GM12878 (cell line): ENCODE results near the gene CCNL2. TPM values are rescaled to one million over a fixed set of nuclear protein-coding genes. Genes with fewer than 3 reads are reported as not detected.

Experiments
- ATF2 ChIP-seq: IDR thresholded peaks from 2 replicates; pipeline ENCODE4 v1.6.1; 2012; ENCODE audit warnings: low read length, inconsistent platforms
- BCL11A ChIP-seq: IDR thresholded peaks from 2 replicates; pipeline ENCODE4 v1.6.1; 2011; ENCODE audit warnings: low read depth, low read length
- CUX1 ChIP-seq: IDR thresholded peaks from 2 replicates; pipeline ENCODE4 v1.6.1; 2012; ENCODE audit warnings: improper control_type of control experiment, low read depth, low read length; ENCODE audit not compliant: insufficient replicate concordance
- JUNB ChIP-seq: IDR thresholded peaks from 2 replicates; pipeline ENCODE4 v1.6.1; 2016; ENCODE audit warnings: antibody characterized with exemption, mild to moderate bottlenecking
- MAX ChIP-seq: IDR thresholded peaks from 2 replicates; pipeline ENCODE4 v1.6.1; 2012; ENCODE audit warnings: low read depth, low read length, improper control_type of control experiment
- MXI1 ChIP-seq: fragments of 150-350 bp; IDR thresholded peaks from 2 replicates; pipeline ENCODE4 v1.6.1; 2011; ENCODE audit warnings: low read depth, mild to moderate bottlenecking, inconsistent platforms, low read length, improper control_type of control experiment
- PAX8 ChIP-seq: fragments of 450-650 bp; IDR thresholded peaks from 2 replicates; pipeline ENCODE4 v1.6.1; 2017; ENCODE audit warnings: mild to moderate bottlenecking, moderate library complexity
- POLR2A ChIP-seq: IDR thresholded peaks from 2 replicates; pipeline ENCODE4 v1.6.1; 2011; ENCODE audit warnings: low read depth, mild to moderate bottlenecking, low read length
- POLR2AphosphoS2 ChIP-seq: IDR thresholded peaks from 2 replicates; pipeline ENCODE4 v1.6.1; 2011; ENCODE audit warnings: low read depth, mild to moderate bottlenecking, low read length, improper control_type of control experiment, moderate library complexity
- RFX5 ChIP-seq: IDR thresholded peaks from 2 replicates; pipeline ENCODE4 v1.6.1; 2011; ENCODE audit warnings: low read depth, low read length, improper control_type of control experiment
- SIX5 ChIP-seq: IDR thresholded peaks from 2 replicates; pipeline ENCODE4 v1.6.1; 2011; ENCODE audit warnings: mild to moderate bottlenecking, low read depth, low read length, moderate library complexity; ENCODE audit not compliant: severe bottlenecking
- SP1 ChIP-seq: IDR thresholded peaks from one replicate; pipeline ENCODE4 v1.6.1; 2011; ENCODE audit warnings: low read depth, low read length
- SUPT20H ChIP-seq: IDR thresholded peaks from 2 replicates; pipeline ENCODE4 v1.6.1; 2011; ENCODE audit warnings: low read depth, mild to moderate bottlenecking, low read length, moderate library complexity, borderline replicate concordance; ENCODE audit not compliant: control insufficient read depth
- TARDBP ChIP-seq: IDR thresholded peaks from 2 replicates; pipeline ENCODE4 v1.6.1; 2016; ENCODE audit warnings: borderline replicate concordance
- USF2 ChIP-seq: IDR thresholded peaks from 2 replicates; pipeline ENCODE4 v1.6.1; 2011; ENCODE audit warnings: low read depth, low read length, improper control_type of control experiment, borderline replicate concordance
- ZBTB40 ChIP-seq: fragments of 450-650 bp; IDR thresholded peaks from 2 replicates; pipeline ENCODE4 v1.6.1; 2016; ENCODE audit warnings: mild to moderate bottlenecking, moderate library complexity, borderline replicate concordance
- polyA plus RNA-seq, 11 experiments: library from polyadenylated mRNA; depleted of rRNA in 4 of 11; unstranded in 6 of 11; stranded (reverse) in 5 of 11; fragments of >200 nt; fragmentation: Nextera tagmentation in 4 of 11; fragmentation: Illumina TruSeq in 1 of 11; extraction: Ambion mirVana in 4 of 11; extraction: Trizol in 1 of 11; gene quantifications; 1 replicate in 1 of 11; 2 replicates in 10 of 11; pipeline versions ENCODE4 v1.2.1 to v1.2.3, GENCODE V29; 2011 to 2016; ENCODE audit warnings: inconsistent platforms in 2 of 11, missing spikeins in 2 of 11, low read depth in 1 of 11
- total RNA-seq, 4 experiments: library from RNA; depleted of rRNA in 3 of 4; stranded (reverse); fragments of >200 nt in 3 of 4; fragmentation: Illumina TruSeq in 1 of 4; extraction: Trizol in 1 of 4; gene quantifications; 2 replicates each; pipeline versions ENCODE4 v1.2.1 to v1.2.3, GENCODE V29; 2013 to 2021
- TF ChIP-seq, protein P1 (sequence below): fragments of 450-650 bp; IDR thresholded peaks from 2 replicates; pipeline ENCODE4 v1.6.1; 2016; ENCODE audit warnings: mild to moderate bottlenecking

CCNL2 gene
- total and polyA plus RNA-seq, 10 of the 15 experiments (the other 5 are each of a cell fraction or from before 2014, with no cell fraction given) = 2.1 to 143 (median 101) TPM

DNA sequence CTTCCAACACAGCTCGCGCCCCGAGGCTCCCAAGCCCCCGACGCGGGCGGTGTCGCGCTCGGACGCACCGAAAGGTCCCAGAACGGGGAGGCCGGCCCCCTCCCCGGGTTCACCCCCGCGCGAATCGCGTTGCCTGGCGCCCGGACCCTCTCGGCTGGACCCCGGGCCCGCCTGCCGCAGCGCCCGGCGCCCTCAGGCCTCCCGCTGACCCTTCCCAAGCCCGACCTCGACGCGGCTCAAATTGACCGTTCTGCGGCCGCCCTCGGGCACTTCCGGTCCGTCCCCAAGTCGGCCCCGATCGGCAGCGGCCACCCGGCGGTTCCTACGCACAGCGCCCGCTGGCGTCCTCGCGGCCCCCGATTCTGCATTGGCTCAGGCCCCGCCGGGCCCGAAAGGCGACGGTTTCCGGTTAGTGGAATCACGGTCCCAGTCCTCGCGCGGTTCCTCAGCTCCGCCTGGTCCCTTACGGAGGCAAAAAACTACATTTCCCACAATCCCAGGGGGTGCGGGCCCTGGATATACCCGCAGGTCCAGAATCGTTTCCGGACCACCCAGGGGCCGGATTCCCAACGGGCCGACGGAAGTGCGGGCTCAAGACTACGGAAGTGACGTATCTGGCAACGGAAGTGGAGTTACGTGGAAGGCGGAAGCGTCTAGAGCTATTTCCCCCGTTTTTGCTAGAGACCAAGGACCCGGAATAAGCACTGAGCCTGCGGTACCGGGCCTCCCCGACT is 24.0 kb downstream of the CCNL2 start, which contains the start of gene AURKAIP1 (continued):
- TF ChIP-seq USF2 (no peak), POLR2AphosphoS2 (peak; percentile 77; the same call in 1 of the 2 replicates), SIX5 (peak; percentile 94), CUX1 (no peak), JUNB (no peak), MXI1 (peak; percentile 84), SP1 (peak; percentile 88), TARDBP (peak; percentile 82), ZBTB40 (peak; percentile 100), SUPT20H (no peak), POLR2A (peak; percentile 86), RFX5 (no peak), PAX8 (no peak), ATF2 (no peak), BCL11A (no peak), MAX (no peak)
- TF ChIP-seq, protein P1, sequence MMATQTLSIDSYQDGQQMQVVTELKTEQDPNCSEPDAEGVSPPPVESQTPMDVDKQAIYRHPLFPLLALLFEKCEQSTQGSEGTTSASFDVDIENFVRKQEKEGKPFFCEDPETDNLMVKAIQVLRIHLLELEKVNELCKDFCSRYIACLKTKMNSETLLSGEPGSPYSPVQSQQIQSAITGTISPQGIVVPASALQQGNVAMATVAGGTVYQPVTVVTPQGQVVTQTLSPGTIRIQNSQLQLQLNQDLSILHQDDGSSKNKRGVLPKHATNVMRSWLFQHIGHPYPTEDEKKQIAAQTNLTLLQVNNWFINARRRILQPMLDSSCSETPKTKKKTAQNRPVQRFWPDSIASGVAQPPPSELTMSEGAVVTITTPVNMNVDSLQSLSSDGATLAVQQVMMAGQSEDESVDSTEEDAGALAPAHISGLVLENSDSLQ = peak; percentile 73
